Measurements from ENCODE around the gene MAFF. TPM values are rescaled to one million over a fixed set of nuclear protein-coding genes. Genes with fewer than 3 reads are reported as not detected.

MAFF gene
- total RNA-seq, 2 donors from 2014 or later: 4.7 to 5.5 TPM

- no peaks in the 10 kb centered on the region for H3K9me3 ChIP-seq (ENCODE audit: control insufficient read depth, low read length)
- Mint-ChIP-seq H3K27ac (peak overlapping the region; percentile 30), H3K9me3 (peaks cover 5% of the 10 kb centered on the region), H3K36me3 (ENCODE audit: low read depth) (no peaks in the 10 kb centered on the region), H3K4me1 (no peaks in the 10 kb centered on the region), H3K27me3 (ENCODE audit: insufficient read depth) (peaks cover 24% of the 10 kb centered on the region), H3K4me3 (no peak overlapping the region)
- H3K9ac ChIP-seq (ENCODE audit: extremely low read depth, low read length, poor library complexity, severe bottlenecking): no peak overlapping the region
- no peaks in the 10 kb centered on the region for H3K4me1 ChIP-seq (ENCODE audit: control insufficient read depth, insufficient read depth, low read length)
- no peaks in the 10 kb centered on the region for H3K27me3 ChIP-seq (ENCODE audit: control insufficient read depth, insufficient read depth, low read length, poor library complexity, severe bottlenecking)
- no peaks in the 10 kb centered on the region for H3K36me3 ChIP-seq (ENCODE audit: control insufficient read depth, insufficient read depth, low read length)
- TF ChIP-seq CTCF (conservative IDR thresholded peaks at IDR 0.05): no peak
- no peak overlapping the region for H3K4me3 ChIP-seq (ENCODE audit: low read length)
- H3K27ac ChIP-seq (ENCODE audit: low read depth, low read length): no peak overlapping the region
- WGBS, 2 experiments (ENCODE audit: insufficient coverage in 1 of 2, insufficient read length in 1 of 2): 84 to 90% methylated on average over 5 to 6 of the region's 6 CpGs
- no peak for DNase-seq
Observed at GRCh38 chr22:38193580-38193979, 8.2 kb upstream of the MAFF start.

- TF ChIP-seq CTCF (conservative IDR thresholded peaks at IDR 0.05): no peak
- H3K4me3 Mint-ChIP-seq: no peak overlapping the region
- Histone ChIP-seq H3K9ac (ENCODE audit: extremely low read depth, low read length, poor library complexity, severe bottlenecking) (no peak overlapping the region), H3K36me3 (ENCODE audit: control insufficient read depth, insufficient read depth, low read length) (no peaks in the 10 kb centered on the region), H3K9me3 (ENCODE audit: control insufficient read depth, low read length) (no peaks in the 10 kb centered on the region), H3K4me3 (ENCODE audit: low read length) (no peak overlapping the region), H3K4me1 (ENCODE audit: control insufficient read depth, insufficient read depth, low read length) (no peaks in the 10 kb centered on the region), H3K27ac (ENCODE audit: low read depth, low read length) (no peak overlapping the region), H3K27me3 (ENCODE audit: control insufficient read depth, insufficient read depth, low read length, poor library complexity, severe bottlenecking) (no peaks in the 10 kb centered on the region)
- DNase-seq: no peak
- no peaks in the 10 kb centered on the region for H3K36me3 Mint-ChIP-seq (ENCODE audit: low read depth)
- peaks cover 8% of the 10 kb centered on the region for H3K4me1 Mint-ChIP-seq
- H3K9me3 Mint-ChIP-seq: no peaks in the 10 kb centered on the region
- 81 to 87% methylated on average over 17 to 18 of the region's 19 CpGs for WGBS, 2 experiments (ENCODE audit: insufficient coverage in 1 of 2, insufficient read length in 1 of 2)
- H3K27me3 Mint-ChIP-seq (ENCODE audit: insufficient read depth): peaks cover 21% of the 10 kb centered on the region
- H3K27ac Mint-ChIP-seq: no peak overlapping the region
Observed at GRCh38 chr22:38196791-38197419, 4.9 kb upstream of the MAFF start.

- peaks cover 11% of the 10 kb centered on the region for H3K27me3 Mint-ChIP-seq (ENCODE audit: insufficient read depth)
- WGBS, 2 experiments (ENCODE audit: insufficient coverage in 1 of 2, insufficient read length in 1 of 2): 90 to 91% methylated on average over 9 to 10 of the region's 10 CpGs
- no peaks in the 10 kb centered on the region for H3K4me1 ChIP-seq (ENCODE audit: control insufficient read depth, insufficient read depth, low read length)
- no peak overlapping the region for H3K27ac ChIP-seq (ENCODE audit: low read depth, low read length)
- H3K36me3 Mint-ChIP-seq (ENCODE audit: low read depth): no peaks in the 10 kb centered on the region
- H3K27ac Mint-ChIP-seq: no peak overlapping the region
- no peak overlapping the region for H3K4me3 ChIP-seq (ENCODE audit: low read length)
- H3K4me3 Mint-ChIP-seq: no peak overlapping the region
- H3K9ac ChIP-seq (ENCODE audit: extremely low read depth, low read length, poor library complexity, severe bottlenecking): no peak overlapping the region
- no peaks in the 10 kb centered on the region for H3K36me3 ChIP-seq (ENCODE audit: control insufficient read depth, insufficient read depth, low read length)
- no peak for TF ChIP-seq CTCF (conservative IDR thresholded peaks at IDR 0.05)
- H3K9me3 ChIP-seq (ENCODE audit: control insufficient read depth, low read length): no peaks in the 10 kb centered on the region
- DNase-seq: no peak
- H3K27me3 ChIP-seq (ENCODE audit: control insufficient read depth, insufficient read depth, low read length, poor library complexity, severe bottlenecking): peaks cover 6% of the 10 kb centered on the region
- no peaks in the 10 kb centered on the region for H3K9me3 Mint-ChIP-seq
- H3K4me1 Mint-ChIP-seq: peaks cover 8% of the 10 kb centered on the region
Observed at GRCh38 chr22:38199826-38200559, 1.8 kb upstream of the MAFF start.

Measured in endodermal cell (in vitro differentiated cells).